OCI-LY1 (cell line): ENCODE measurements around the gene BRD3OS.
"Not testable (repeated sequence)": the region's sequence is repeated elsewhere in the genome, so short reads cannot be mapped to it uniquely, and the experiment has no call there.

ENCODE experiments used
- EZH2 ChIP-seq: fragments of 200-600 bp; sonication (generic), shearing (Covaris generic); IDR thresholded peaks from 2 replicates; pipeline ENCODE4 v1.8.0; 2017; ENCODE audit warnings: borderline replicate concordance, mixed run types, mild to moderate bottlenecking, antibody characterized with exemption, low read length, moderate library complexity, mixed read lengths
- TF ChIP-seq, protein P1 (sequence below): fragments of 200-600 bp; sonication (generic), shearing (Covaris generic); IDR thresholded peaks from 2 replicates; pipeline ENCODE4 v1.5.1; 2017; ENCODE audit warnings: mild to moderate bottlenecking, antibody characterized with exemption, low read length, moderate library complexity, mixed read lengths

DNA sequence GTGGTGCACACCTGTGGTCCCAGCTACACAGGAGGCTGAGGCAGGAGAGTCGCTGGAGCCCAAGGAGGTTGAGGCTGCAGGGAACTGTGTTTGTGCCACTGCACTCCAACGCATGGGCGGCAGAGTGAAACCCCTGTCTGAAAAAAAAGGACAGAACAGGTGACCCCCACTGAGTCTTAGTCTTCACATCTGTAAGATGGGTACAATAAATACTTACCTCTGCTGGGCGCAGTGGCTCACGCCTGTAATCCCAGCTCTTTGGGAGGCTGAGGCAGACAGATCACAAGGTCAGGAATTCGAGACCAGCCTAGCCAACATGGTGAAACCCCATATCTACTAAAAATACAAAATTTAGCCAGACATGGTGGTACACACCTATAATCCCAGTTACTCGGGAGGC lies 47.4 kb downstream of the BRD3OS start:
- TF ChIP-seq, protein P1, sequence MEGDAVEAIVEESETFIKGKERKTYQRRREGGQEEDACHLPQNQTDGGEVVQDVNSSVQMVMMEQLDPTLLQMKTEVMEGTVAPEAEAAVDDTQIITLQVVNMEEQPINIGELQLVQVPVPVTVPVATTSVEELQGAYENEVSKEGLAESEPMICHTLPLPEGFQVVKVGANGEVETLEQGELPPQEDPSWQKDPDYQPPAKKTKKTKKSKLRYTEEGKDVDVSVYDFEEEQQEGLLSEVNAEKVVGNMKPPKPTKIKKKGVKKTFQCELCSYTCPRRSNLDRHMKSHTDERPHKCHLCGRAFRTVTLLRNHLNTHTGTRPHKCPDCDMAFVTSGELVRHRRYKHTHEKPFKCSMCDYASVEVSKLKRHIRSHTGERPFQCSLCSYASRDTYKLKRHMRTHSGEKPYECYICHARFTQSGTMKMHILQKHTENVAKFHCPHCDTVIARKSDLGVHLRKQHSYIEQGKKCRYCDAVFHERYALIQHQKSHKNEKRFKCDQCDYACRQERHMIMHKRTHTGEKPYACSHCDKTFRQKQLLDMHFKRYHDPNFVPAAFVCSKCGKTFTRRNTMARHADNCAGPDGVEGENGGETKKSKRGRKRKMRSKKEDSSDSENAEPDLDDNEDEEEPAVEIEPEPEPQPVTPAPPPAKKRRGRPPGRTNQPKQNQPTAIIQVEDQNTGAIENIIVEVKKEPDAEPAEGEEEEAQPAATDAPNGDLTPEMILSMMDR, result not testable (repeated sequence)
- not testable (repeated sequence) for TF ChIP-seq EZH2
